H1 (cell line): ENCODE results near the gene GTF2F2. TPM values are rescaled to one million over a fixed set of nuclear protein-coding genes. Genes with fewer than 3 reads are reported as not detected.

ENCODE experiments used
- CTCF ChIA-PET: fragments of 300-600 bp; sonication (Branson Sonifier 250); formaldehyde crosslinking; loops from one replicate; lab custom pipeline; 2021; ENCODE audit not compliant: partially characterized antibody; lab: Charles Lee
- POLR2A ChIA-PET: fragments of 300-600 bp; sonication (Branson Sonifier 250); formaldehyde crosslinking; loops from one replicate; lab custom pipeline; 2021; ENCODE audit warnings: inconsistent platforms; ENCODE audit not compliant: partially characterized antibody; lab: Charles Lee
- DNase-seq, 2 experiments: peaks; one replicate each; pipeline versions ENCODE4 v3.0.0 to v3.0.0-alpha.2; 2010 to 2022; ENCODE audit warnings: low spot score in 2 of 2, low read depth in 1 of 2, mixed read lengths in 1 of 2
- FAIRE-seq: peaks from 2 replicates; lab custom pipeline; 2011; peaks lifted over from hg19 to GRCh38; lab: Jason Lieb, UNC
- H2AFZ ChIP-seq: 2 replicates; pipeline ENCODE4 v1.8.1; 2012; ENCODE audit warnings: low read length, inconsistent platforms
- H2AK5ac ChIP-seq: 2 replicates; pipeline ENCODE4 v1.6.1; 2013; ENCODE audit warnings: low read depth, low read length
- H2BK120ac ChIP-seq: replicated peaks from 2 replicates; pipeline ENCODE3; 2013; ENCODE audit warnings: low read depth, low read length, inconsistent platforms
- H2BK12ac ChIP-seq: 2 replicates; pipeline ENCODE4 v1.6.1; 2013; ENCODE audit warnings: low read depth, low read length
- H2BK15ac ChIP-seq: 2 replicates; pipeline ENCODE4 v1.6.1; 2013; ENCODE audit warnings: low read length
- H2BK20ac ChIP-seq: 2 replicates; pipeline ENCODE4 v1.6.1; 2013; ENCODE audit warnings: low read length
- H2BK5ac ChIP-seq: 2 replicates; pipeline ENCODE4 v1.6.1; 2013; ENCODE audit warnings: low read depth, low read length
- H3K14ac ChIP-seq: 2 replicates; pipeline ENCODE4 v1.6.1; 2013; ENCODE audit warnings: inconsistent platforms; ENCODE audit not compliant: insufficient read length
- H3K18ac ChIP-seq: 2 replicates; pipeline ENCODE4 v1.6.1; 2013; ENCODE audit warnings: low read length; ENCODE audit errors: extremely low read depth
- H3K23ac ChIP-seq: 2 replicates; pipeline ENCODE4 v1.6.1; 2013; ENCODE audit warnings: inconsistent platforms; ENCODE audit not compliant: insufficient read length
- H3K23me2 ChIP-seq: 2 replicates; pipeline ENCODE4 v1.6.1; 2013; ENCODE audit warnings: low read depth, low read length
- H3K27ac ChIP-seq: 2 replicates; pipeline ENCODE4 v1.6.1; 2011; ENCODE audit warnings: low read depth, low read length, inconsistent platforms
- H3K27me3 ChIP-seq, 4 experiments: replicated peaks in 1 of 4; 1 replicate in 1 of 4; 2 replicates in 3 of 4; pipeline versions ENCODE4 v1.6.1 to v1.8.1; 2011 to 2013; ENCODE audit warnings: low read length in 3 of 4, mild to moderate bottlenecking in 3 of 4, inconsistent platforms in 2 of 4, mixed read lengths in 2 of 4, moderate library complexity in 1 of 4; ENCODE audit not compliant: control insufficient read depth in 3 of 4, insufficient read depth in 3 of 4; ENCODE audit errors: extremely low read depth in 1 of 4
- H3K36me3 ChIP-seq, 4 experiments: 2 replicates each; pipeline versions ENCODE4 v1.6.1 to v1.8.1; 2011 to 2013; ENCODE audit warnings: mild to moderate bottlenecking in 4 of 4, low read length in 3 of 4, moderate library complexity in 2 of 4, control low read depth in 1 of 4, inconsistent platforms in 1 of 4; ENCODE audit not compliant: insufficient read depth in 4 of 4, control insufficient read depth in 2 of 4
- H3K4ac ChIP-seq: replicated peaks from 2 replicates; pipeline ENCODE3; 2013; ENCODE audit warnings: low read length, low read depth, mixed read lengths, inconsistent platforms; ENCODE audit not compliant: insufficient read length
- H3K4me1 ChIP-seq, 4 experiments: replicated peaks in 1 of 4; 1 replicate in 1 of 4; 2 replicates in 3 of 4; pipeline versions ENCODE4 v1.6.1 to v1.8.1; 2011 to 2013; ENCODE audit warnings: low read length in 3 of 4, inconsistent platforms in 2 of 4, mixed read lengths in 1 of 4; ENCODE audit not compliant: insufficient read depth in 4 of 4, control insufficient read depth in 3 of 4
- H3K4me2 ChIP-seq, 2 experiments: 2 replicates each; pipeline versions ENCODE4 v1.6.1 to v1.8.1; 2011 to 2013; ENCODE audit warnings: low read depth in 2 of 2, low read length in 2 of 2, control low read depth in 1 of 2, inconsistent platforms in 1 of 2, mild to moderate bottlenecking in 1 of 2; ENCODE audit not compliant: insufficient read depth in 1 of 2
- H3K4me3 ChIP-seq, 4 experiments: fragments of 200-600, 300-600 bp in 1 of 4; sonication (generic), shearing (Covaris generic), sonication (Bioruptor Twin) in 1 of 4; 2 replicates each; pipeline versions ENCODE4 v1.5.1 to v1.8.1; 2011 to 2016; ENCODE audit warnings: low read length in 4 of 4, low read depth in 3 of 4, control low read depth in 2 of 4, inconsistent platforms in 2 of 4, mild to moderate bottlenecking in 2 of 4, mixed read lengths in 1 of 4, moderate library complexity in 1 of 4; ENCODE audit not compliant: insufficient read depth in 2 of 4; ENCODE audit errors: extremely low read depth in 1 of 4
- H3K56ac ChIP-seq: replicated peaks from 2 replicates; pipeline ENCODE3; 2013; ENCODE audit warnings: low read depth, mild to moderate bottlenecking, mixed read lengths, low read length, inconsistent platforms; ENCODE audit not compliant: insufficient read length
- H3K79me1 ChIP-seq: 2 replicates; pipeline ENCODE4 v1.6.1; 2013; ENCODE audit warnings: low read depth, low read length, control low read depth
- H3K79me2 ChIP-seq, 2 experiments: 2 replicates each; pipeline versions ENCODE4 v1.6.1 to v1.8.1; 2012 to 2013; ENCODE audit warnings: low read length in 2 of 2, mild to moderate bottlenecking in 2 of 2, inconsistent platforms in 1 of 2; ENCODE audit not compliant: insufficient read depth in 2 of 2, control insufficient read depth in 1 of 2
- H3K9ac ChIP-seq, 4 experiments: replicated peaks in 1 of 4; 1 replicate in 1 of 4; 2 replicates in 3 of 4; pipeline versions ENCODE4 v1.6.1 to v1.8.1; 2011 to 2013; ENCODE audit warnings: low read depth in 3 of 4, low read length in 3 of 4, control low read depth in 2 of 4, mild to moderate bottlenecking in 2 of 4, moderate library complexity in 2 of 4, inconsistent platforms in 1 of 4; ENCODE audit errors: extremely low read depth in 1 of 4
- H3K9me3 ChIP-seq, 2 experiments: 2 replicates each; pipeline versions ENCODE4 v1.6.1 to v1.8.1; 2012 to 2013; ENCODE audit warnings: mild to moderate bottlenecking in 2 of 2, moderate library complexity in 2 of 2, control low read depth in 1 of 2, inconsistent platforms in 1 of 2, low read depth in 1 of 2, low read length in 1 of 2, mixed read lengths in 1 of 2; ENCODE audit not compliant: insufficient read depth in 2 of 2
- H4K20me1 ChIP-seq, 2 experiments: replicated peaks in 1 of 2; 2 replicates each; pipeline versions ENCODE3 to v1.8.1; 2011 to 2013; ENCODE audit warnings: inconsistent platforms in 2 of 2, low read length in 2 of 2, mild to moderate bottlenecking in 1 of 2; ENCODE audit not compliant: insufficient read depth in 2 of 2, control insufficient read depth in 1 of 2
- H4K5ac ChIP-seq: 2 replicates; pipeline ENCODE4 v1.6.1; 2013; ENCODE audit warnings: low read length, low read depth, mixed read lengths, inconsistent platforms; ENCODE audit not compliant: insufficient read length
- H4K8ac ChIP-seq: 2 replicates; pipeline ENCODE4 v1.8.0; 2013; ENCODE audit warnings: mild to moderate bottlenecking, moderate library complexity, low read length, inconsistent platforms; ENCODE audit not compliant: insufficient read depth; ENCODE audit errors: extremely low read depth
- H4K91ac ChIP-seq: replicated peaks from 2 replicates; pipeline ENCODE3; 2013; ENCODE audit warnings: low read length, mixed read lengths, inconsistent platforms; ENCODE audit not compliant: insufficient read length
- CREB1 ChIP-seq: IDR thresholded peaks from 2 replicates; pipeline ENCODE4 v1.6.1; 2012; ENCODE audit warnings: inconsistent platforms
- GABPA ChIP-seq: IDR thresholded peaks from 2 replicates; pipeline ENCODE4 v1.6.1; 2011; ENCODE audit warnings: mild to moderate bottlenecking, low read length, moderate library complexity, borderline replicate concordance; ENCODE audit not compliant: insufficient read depth
- JUN ChIP-seq: IDR thresholded peaks from 2 replicates; pipeline ENCODE4 v1.6.1; 2011; ENCODE audit warnings: low read depth, mild to moderate bottlenecking, improper control_type of control experiment, low read length
- JUND ChIP-seq: IDR thresholded peaks from 2 replicates; pipeline ENCODE4 v1.6.1; 2011; ENCODE audit warnings: mild to moderate bottlenecking, improper control_type of control experiment, low read length
- RBBP5 ChIP-seq: IDR thresholded peaks from 2 replicates; pipeline ENCODE4 v1.7.1; 2012; ENCODE audit warnings: low read depth, mild to moderate bottlenecking, inconsistent platforms, low read length, moderate library complexity, borderline replicate concordance
- SIX5 ChIP-seq: IDR thresholded peaks from 2 replicates; pipeline ENCODE4 v1.6.1; 2011; ENCODE audit warnings: mild to moderate bottlenecking, low read depth, low read length
- TAF1 ChIP-seq: IDR thresholded peaks from 2 replicates; pipeline ENCODE4 v1.6.1; 2011; ENCODE audit warnings: mild to moderate bottlenecking, low read depth, low read length
- ZNF274 ChIP-seq: IDR thresholded peaks from 2 replicates; pipeline ENCODE4 v1.7.0; 2012; ENCODE audit warnings: low read length, borderline replicate concordance; ENCODE audit errors: extremely low read depth
- WGBS, 2 experiments: shearing (Covaris generic) in 1 of 2; methylation state at CpG; one replicate each; pipeline versions ENCODE4 v1.1.6 to v1.1.7; 2013 to 2015; ENCODE audit warnings: low lambda C conversion rate in 2 of 2, mixed read lengths in 2 of 2, inconsistent platforms in 1 of 2, low coverage in 1 of 2, missing lambda C conversion rate in 1 of 2; ENCODE audit not compliant: insufficient replicate concordance in 2 of 2, insufficient coverage in 1 of 2, insufficient read length in 1 of 2; ENCODE audit errors: extremely low coverage in 1 of 2, missing lambda C conversion rate in 1 of 2; 5-methylcytosine and 5-hydroxymethylcytosine counted together
- polyA plus RNA-seq, 7 experiments: library from polyadenylated mRNA; depleted of rRNA in 3 of 7; stranded (reverse) in 5 of 7; unstranded in 2 of 7; fragments of >200 nt in 5 of 7; fragments of 200-250 nt in 2 of 7; gene quantifications; 1 replicate in 5 of 7; 2 replicates in 1 of 7; 4 replicates in 1 of 7; pipeline versions ENCODE4 v1.2.1 to v1.2.3, GENCODE V29; 2011 to 2013; ENCODE audit warnings: missing spikeins in 2 of 7, mixed read lengths in 2 of 7
- total RNA-seq: library from RNA; stranded (reverse); fragmentation: NEBNext Ultra II Directional; extraction: Animal tissue kit (Norgen Biotek cat#: 25700); gene quantifications from 2 replicates; pipeline ENCODE4 v1.2.1, GENCODE V29; 2021
- TF ChIP-seq, protein P1 (sequence below): IDR thresholded peaks from 2 replicates; pipeline ENCODE4 v1.6.1; 2012; ENCODE audit warnings: inconsistent platforms

The GTF2F2 gene
- total and polyA plus RNA-seq, 2 of the 8 experiments (the other 6 are each of a cell fraction or from before 2014, with no cell fraction given) = 10.8 to 31.1 TPM

DNA sequence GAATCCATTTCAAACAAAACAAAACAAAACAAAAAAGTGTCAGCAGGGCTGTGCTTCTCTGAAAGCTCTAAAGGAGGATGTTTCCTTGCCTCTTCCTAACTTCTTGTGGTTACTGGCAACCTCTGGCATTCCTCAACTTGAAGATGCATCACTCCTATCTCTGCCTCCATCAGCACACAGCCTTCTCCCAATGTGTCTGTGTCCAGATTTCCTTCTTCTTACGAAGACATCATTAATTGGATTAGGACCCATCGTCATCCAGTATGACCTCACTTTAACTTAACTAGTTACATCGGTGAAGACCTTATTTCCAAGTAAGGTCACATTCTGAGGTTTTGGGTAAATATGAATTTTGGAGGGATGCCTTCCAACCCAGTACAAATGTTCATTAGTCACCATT lies 33.8 kb upstream of the GTF2F2 start:
- FAIRE-seq = no peak

More for the DNA sequence above, 33.8 kb upstream of the GTF2F2 start:
- no peak overlapping the region for H4K91ac ChIP-seq
- 0 out of 2 replicates have a peak overlapping the region, but pooled peaks have one; percentile 24 for H2AK5ac ChIP-seq
- WGBS, 2 experiments = 91% methylated on average over 3 of the region's 3 CpGs; no CpG with 5 or more reads in 1 of the 2 experiments
- TF ChIP-seq GABPA (no peak), TAF1 (no peak), RBBP5 (no peak), JUND (no peak), ZNF274 (no peak), JUN (no peak), SIX5 (no peak), CREB1 (no peak)
- TF ChIP-seq, protein P1, sequence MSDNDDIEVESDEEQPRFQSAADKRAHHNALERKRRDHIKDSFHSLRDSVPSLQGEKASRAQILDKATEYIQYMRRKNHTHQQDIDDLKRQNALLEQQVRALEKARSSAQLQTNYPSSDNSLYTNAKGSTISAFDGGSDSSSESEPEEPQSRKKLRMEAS = no peak
- TF ChIP-seq, all 59 proteins: peak for 0
- Histone ChIP-seq H3K4me2 (no peak overlapping the region), H3K4ac (no peak overlapping the region), H2BK20ac (no peak overlapping the region), H3K36me3 (no peaks in the 10 kb centered on the region), H3K4me1 (no peaks in the 10 kb centered on the region), H3K23me2 (no peaks in the 10 kb centered on the region), H2BK120ac (no peak overlapping the region), H2AFZ (no peak overlapping the region), H3K79me2 (no peaks in the 10 kb centered on the region), H3K56ac (no peak overlapping the region), H3K27ac (no peak overlapping the region), H3K79me1 (no peaks in the 10 kb centered on the region), H2BK12ac (no peak overlapping the region), H2BK15ac (no peak overlapping the region), H3K23ac (no peak overlapping the region), H3K18ac (no peak overlapping the region), H3K27me3 (no peaks in the 10 kb centered on the region), H3K4me3 (no peak overlapping the region), H4K8ac (no peak overlapping the region), H3K14ac (no peak overlapping the region), H3K9me3 (no peaks in the 10 kb centered on the region), H3K9ac (no peak overlapping the region), H4K5ac (no peak overlapping the region), H4K20me1 (no peaks in the 10 kb centered on the region), H2BK5ac (no peak overlapping the region)
- CTCF ChIA-PET = interaction anchor here (0.6 to 1.6 kb wide), 3 partner anchors 13 to 223 kb away, joined by 3 to 4 read pairs (median 3); no protein-coding TSS in a partner anchor
- POLR2A ChIA-PET = no interaction called here
- no peak for DNase-seq
